Ureter (tissue), 1 donor: ENCODE data around the gene RILP. TPM values are rescaled to one million over a fixed set of nuclear protein-coding genes. Genes with fewer than 3 reads are reported as not detected.

Experiments
- DNase-seq: peaks from one replicate; pipeline ENCODE4 v3.0.0-alpha.2; 2020; ENCODE audit warnings: low spot score
- total RNA-seq: library from RNA; stranded (reverse); gene quantifications from one replicate; pipeline ENCODE4 v1.2.4, GENCODE V29; 2023
- donor health status: DM: yes; HTN: yes; CAD: no.

The RILP gene
- total RNA-seq, 1 donor from 2014 or later, result 22.5 TPM

- no peak for DNase-seq
These were observed 44.7 kb downstream of the RILP start for GRCh38 chr17:1604831-1605528.

GRCh38 chr17:1601571-1601970 lies 48.1 kb downstream of the RILP start:
- DNase-seq, result no peak

- no peak for DNase-seq
These were observed 51.1 kb downstream of the RILP start for GRCh38 chr17:1598399-1599095.

- no peak for DNase-seq
These were observed 51.8 kb downstream of the RILP start for GRCh38 chr17:1597861-1598342.

Other genes with a start within 250 kb of the RILP start
- 492 TPM for gene YWHAE, start 249.6 kb downstream of the RILP start, total RNA-seq
- 49.6 TPM for gene CRK, start 193.6 kb downstream of the RILP start, total RNA-seq
- 243 TPM for gene MYO1C, start 157.2 kb downstream of the RILP start, total RNA-seq
- gene INPP5K, start 133.3 kb downstream of the RILP start, total RNA-seq, result 50.7 TPM
- gene PITPNA, start 87.1 kb downstream of the RILP start, total RNA-seq, result 85.4 TPM
- 30.9 TPM for gene SLC43A2, start 21.0 kb downstream of the RILP start, total RNA-seq
- gene SCARF1, start 4.1 kb downstream of the RILP start, total RNA-seq, result 16.3 TPM
- 396 TPM for gene PRPF8, start 35.0 kb upstream of the RILP start, total RNA-seq
- 9.2 TPM for gene TLCD2, start 60.5 kb upstream of the RILP start, total RNA-seq
- 29.5 TPM for gene WDR81, start 74.8 kb upstream of the RILP start, total RNA-seq
- 7.1 TPM for gene SERPINF2, start 93.0 kb upstream of the RILP start, total RNA-seq
- gene SERPINF1, start 112.2 kb upstream of the RILP start, total RNA-seq, result 238 TPM
- gene SMYD4, start 180.0 kb upstream of the RILP start, total RNA-seq, result 19.0 TPM
- 82.2 TPM for gene RPA1, start 180.1 kb upstream of the RILP start, total RNA-seq